ENCODE results near the gene AXIN1.

Gene AXIN1

GRCh38 chr16:243348-243747 lies 109.2 kb downstream of the AXIN1 start:
- no peaks in the 10 kb centered on the region for H3K36me3 ChIP-seq (ENCODE audit: control insufficient read depth in 2 of 2, insufficient read depth in 2 of 2, low read length in 2 of 2)
- H3K4me1 ChIP-seq (ENCODE audit: control insufficient read depth in 2 of 2, insufficient read depth in 2 of 2, low read length in 2 of 2) = no peaks in the 10 kb centered on the region
- no peak overlapping the region for H3K27ac ChIP-seq (ENCODE audit: low read depth in 2 of 2, low read length in 2 of 2)
- H3K9me3 ChIP-seq (ENCODE audit: control insufficient read depth in 2 of 2, low read length in 2 of 2) = no peaks in the 10 kb centered on the region
- H3K4me3 ChIP-seq (ENCODE audit: low read length in 2 of 2) = no peak overlapping the region
- no peak overlapping the region for H3K9ac ChIP-seq (ENCODE audit: low read depth in 1 of 2, low read length in 2 of 2)
- H3K27me3 ChIP-seq (ENCODE audit: control insufficient read depth in 2 of 2, insufficient read depth in 2 of 2, low read length in 2 of 2) = no peaks in the 10 kb centered on the region

GRCh38 chr16:242281-242680 lies 110.2 kb downstream of the AXIN1 start:
- H3K27me3 ChIP-seq (ENCODE audit: control insufficient read depth in 2 of 2, insufficient read depth in 2 of 2, low read length in 2 of 2) = no peaks in the 10 kb centered on the region
- no peaks in the 10 kb centered on the region for H3K9me3 ChIP-seq (ENCODE audit: control insufficient read depth in 2 of 2, low read length in 2 of 2)
- no peak overlapping the region for H3K9ac ChIP-seq (ENCODE audit: low read depth in 1 of 2, low read length in 2 of 2)
- H3K36me3 ChIP-seq (ENCODE audit: control insufficient read depth in 2 of 2, insufficient read depth in 2 of 2, low read length in 2 of 2) = no peaks in the 10 kb centered on the region
- H3K4me1 ChIP-seq (ENCODE audit: control insufficient read depth in 2 of 2, insufficient read depth in 2 of 2, low read length in 2 of 2) = no peaks in the 10 kb centered on the region
- no peak overlapping the region for H3K4me3 ChIP-seq (ENCODE audit: low read length in 2 of 2)
- peak overlapping the region in 1 of 2 donors; percentile 21 for H3K27ac ChIP-seq (ENCODE audit: low read depth in 2 of 2, low read length in 2 of 2)

- Histone ChIP-seq H3K9me3 (ENCODE audit: control insufficient read depth in 2 of 2, low read length in 2 of 2) (no peaks in the 10 kb centered on the region), H3K27me3 (ENCODE audit: control insufficient read depth in 2 of 2, insufficient read depth in 2 of 2, low read length in 2 of 2) (no peaks in the 10 kb centered on the region), H3K27ac (ENCODE audit: low read depth in 2 of 2, low read length in 2 of 2) (no peak overlapping the region), H3K9ac (ENCODE audit: low read depth in 1 of 2, low read length in 2 of 2) (no peak overlapping the region), H3K4me3 (ENCODE audit: low read length in 2 of 2) (no peak overlapping the region), H3K36me3 (ENCODE audit: control insufficient read depth in 2 of 2, insufficient read depth in 2 of 2, low read length in 2 of 2) (no peaks in the 10 kb centered on the region), H3K4me1 (ENCODE audit: control insufficient read depth in 2 of 2, insufficient read depth in 2 of 2, low read length in 2 of 2) (peaks cover 0 to 2% of the 10 kb centered on the region in 2 donors)
These were observed 112.0 kb downstream of the AXIN1 start for GRCh38 chr16:240559-240958.

- H3K9ac ChIP-seq (ENCODE audit: low read depth in 1 of 2, low read length in 2 of 2) = no peak overlapping the region
- no peak overlapping the region for H3K4me3 ChIP-seq (ENCODE audit: low read length in 2 of 2)
- no peaks in the 10 kb centered on the region for H3K27me3 ChIP-seq (ENCODE audit: control insufficient read depth in 2 of 2, insufficient read depth in 2 of 2, low read length in 2 of 2)
- peaks cover 2 to 8% of the 10 kb centered on the region in 2 donors for H3K4me1 ChIP-seq (ENCODE audit: control insufficient read depth in 2 of 2, insufficient read depth in 2 of 2, low read length in 2 of 2)
- H3K9me3 ChIP-seq (ENCODE audit: control insufficient read depth in 2 of 2, low read length in 2 of 2) = no peaks in the 10 kb centered on the region
- H3K36me3 ChIP-seq (ENCODE audit: control insufficient read depth in 2 of 2, insufficient read depth in 2 of 2, low read length in 2 of 2) = no peaks in the 10 kb centered on the region
- peak overlapping the region in 1 of 2 donors; percentile 5 for H3K27ac ChIP-seq (ENCODE audit: low read depth in 2 of 2, low read length in 2 of 2)
These were observed 112.6 kb downstream of the AXIN1 start for GRCh38 chr16:239948-240277.
